Measurements from ENCODE around the gene COP1. TPM values are rescaled to one million over a fixed set of nuclear protein-coding genes. Genes with fewer than 3 reads are reported as not detected.

The COP1 gene
- total and polyA plus RNA-seq, 2 of the 13 experiments (the other 11 are each of a cell fraction or from before 2014, with no cell fraction given), result 20.5 to 51.3 TPM

- TF ChIP-seq, protein P1, sequence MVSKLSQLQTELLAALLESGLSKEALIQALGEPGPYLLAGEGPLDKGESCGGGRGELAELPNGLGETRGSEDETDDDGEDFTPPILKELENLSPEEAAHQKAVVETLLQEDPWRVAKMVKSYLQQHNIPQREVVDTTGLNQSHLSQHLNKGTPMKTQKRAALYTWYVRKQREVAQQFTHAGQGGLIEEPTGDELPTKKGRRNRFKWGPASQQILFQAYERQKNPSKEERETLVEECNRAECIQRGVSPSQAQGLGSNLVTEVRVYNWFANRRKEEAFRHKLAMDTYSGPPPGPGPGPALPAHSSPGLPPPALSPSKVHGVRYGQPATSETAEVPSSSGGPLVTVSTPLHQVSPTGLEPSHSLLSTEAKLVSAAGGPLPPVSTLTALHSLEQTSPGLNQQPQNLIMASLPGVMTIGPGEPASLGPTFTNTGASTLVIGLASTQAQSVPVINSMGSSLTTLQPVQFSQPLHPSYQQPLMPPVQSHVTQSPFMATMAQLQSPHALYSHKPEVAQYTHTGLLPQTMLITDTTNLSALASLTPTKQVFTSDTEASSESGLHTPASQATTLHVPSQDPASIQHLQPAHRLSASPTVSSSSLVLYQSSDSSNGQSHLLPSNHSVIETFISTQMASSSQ (IDR thresholded peaks at IDR 0.05; ENCODE audit: low read depth), result peak; percentile 94
- TF ChIP-seq, protein P1 (CRISPR knock-in tag; IDR thresholded peaks at IDR 0.05; ENCODE audit: borderline replicate concordance), result peak; percentile 95
- TF ChIP-seq RCOR2 (CRISPR knock-in tag; IDR thresholded peaks at IDR 0.05) (peak; percentile 39; the same call in 1 of the 2 replicates), SMAD3 (CRISPR knock-in tag; IDR thresholded peaks at IDR 0.05) (no peak), ZSCAN25 (CRISPR knock-in tag; IDR thresholded peaks at IDR 0.05) (no peak), TOE1 (CRISPR knock-in tag; IDR thresholded peaks at IDR 0.05) (no peak), TAF1 (CRISPR knock-in tag; IDR thresholded peaks at IDR 0.05) (no peak), DMAP1 (CRISPR knock-in tag; IDR thresholded peaks at IDR 0.05) (no peak), HMGA1 (CRISPR knock-in tag; conservative IDR thresholded peaks at IDR 0.05) (no peak)
- TF ChIP-seq, protein P2, sequence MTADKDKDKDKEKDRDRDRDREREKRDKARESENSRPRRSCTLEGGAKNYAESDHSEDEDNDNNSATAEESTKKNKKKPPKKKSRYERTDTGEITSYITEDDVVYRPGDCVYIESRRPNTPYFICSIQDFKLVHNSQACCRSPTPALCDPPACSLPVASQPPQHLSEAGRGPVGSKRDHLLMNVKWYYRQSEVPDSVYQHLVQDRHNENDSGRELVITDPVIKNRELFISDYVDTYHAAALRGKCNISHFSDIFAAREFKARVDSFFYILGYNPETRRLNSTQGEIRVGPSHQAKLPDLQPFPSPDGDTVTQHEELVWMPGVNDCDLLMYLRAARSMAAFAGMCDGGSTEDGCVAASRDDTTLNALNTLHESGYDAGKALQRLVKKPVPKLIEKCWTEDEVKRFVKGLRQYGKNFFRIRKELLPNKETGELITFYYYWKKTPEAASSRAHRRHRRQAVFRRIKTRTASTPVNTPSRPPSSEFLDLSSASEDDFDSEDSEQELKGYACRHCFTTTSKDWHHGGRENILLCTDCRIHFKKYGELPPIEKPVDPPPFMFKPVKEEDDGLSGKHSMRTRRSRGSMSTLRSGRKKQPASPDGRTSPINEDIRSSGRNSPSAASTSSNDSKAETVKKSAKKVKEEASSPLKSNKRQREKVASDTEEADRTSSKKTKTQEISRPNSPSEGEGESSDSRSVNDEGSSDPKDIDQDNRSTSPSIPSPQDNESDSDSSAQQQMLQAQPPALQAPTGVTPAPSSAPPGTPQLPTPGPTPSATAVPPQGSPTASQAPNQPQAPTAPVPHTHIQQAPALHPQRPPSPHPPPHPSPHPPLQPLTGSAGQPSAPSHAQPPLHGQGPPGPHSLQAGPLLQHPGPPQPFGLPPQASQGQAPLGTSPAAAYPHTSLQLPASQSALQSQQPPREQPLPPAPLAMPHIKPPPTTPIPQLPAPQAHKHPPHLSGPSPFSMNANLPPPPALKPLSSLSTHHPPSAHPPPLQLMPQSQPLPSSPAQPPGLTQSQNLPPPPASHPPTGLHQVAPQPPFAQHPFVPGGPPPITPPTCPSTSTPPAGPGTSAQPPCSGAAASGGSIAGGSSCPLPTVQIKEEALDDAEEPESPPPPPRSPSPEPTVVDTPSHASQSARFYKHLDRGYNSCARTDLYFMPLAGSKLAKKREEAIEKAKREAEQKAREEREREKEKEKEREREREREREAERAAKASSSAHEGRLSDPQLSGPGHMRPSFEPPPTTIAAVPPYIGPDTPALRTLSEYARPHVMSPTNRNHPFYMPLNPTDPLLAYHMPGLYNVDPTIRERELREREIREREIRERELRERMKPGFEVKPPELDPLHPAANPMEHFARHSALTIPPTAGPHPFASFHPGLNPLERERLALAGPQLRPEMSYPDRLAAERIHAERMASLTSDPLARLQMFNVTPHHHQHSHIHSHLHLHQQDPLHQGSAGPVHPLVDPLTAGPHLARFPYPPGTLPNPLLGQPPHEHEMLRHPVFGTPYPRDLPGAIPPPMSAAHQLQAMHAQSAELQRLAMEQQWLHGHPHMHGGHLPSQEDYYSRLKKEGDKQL (CRISPR knock-in tag; IDR thresholded peaks at IDR 0.05; ENCODE audit: low read depth), result no peak
- TF ChIP-seq, protein P3, sequence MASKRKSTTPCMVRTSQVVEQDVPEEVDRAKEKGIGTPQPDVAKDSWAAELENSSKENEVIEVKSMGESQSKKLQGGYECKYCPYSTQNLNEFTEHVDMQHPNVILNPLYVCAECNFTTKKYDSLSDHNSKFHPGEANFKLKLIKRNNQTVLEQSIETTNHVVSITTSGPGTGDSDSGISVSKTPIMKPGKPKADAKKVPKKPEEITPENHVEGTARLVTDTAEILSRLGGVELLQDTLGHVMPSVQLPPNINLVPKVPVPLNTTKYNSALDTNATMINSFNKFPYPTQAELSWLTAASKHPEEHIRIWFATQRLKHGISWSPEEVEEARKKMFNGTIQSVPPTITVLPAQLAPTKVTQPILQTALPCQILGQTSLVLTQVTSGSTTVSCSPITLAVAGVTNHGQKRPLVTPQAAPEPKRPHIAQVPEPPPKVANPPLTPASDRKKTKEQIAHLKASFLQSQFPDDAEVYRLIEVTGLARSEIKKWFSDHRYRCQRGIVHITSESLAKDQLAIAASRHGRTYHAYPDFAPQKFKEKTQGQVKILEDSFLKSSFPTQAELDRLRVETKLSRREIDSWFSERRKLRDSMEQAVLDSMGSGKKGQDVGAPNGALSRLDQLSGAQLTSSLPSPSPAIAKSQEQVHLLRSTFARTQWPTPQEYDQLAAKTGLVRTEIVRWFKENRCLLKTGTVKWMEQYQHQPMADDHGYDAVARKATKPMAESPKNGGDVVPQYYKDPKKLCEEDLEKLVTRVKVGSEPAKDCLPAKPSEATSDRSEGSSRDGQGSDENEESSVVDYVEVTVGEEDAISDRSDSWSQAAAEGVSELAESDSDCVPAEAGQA (IDR thresholded peaks at IDR 0.05; ENCODE audit: low read depth), result peak; percentile 67; the same call in 1 of the 2 replicates
- TF ChIP-seq, protein P3 (CRISPR knock-in tag; IDR thresholded peaks at IDR 0.05; ENCODE audit: borderline replicate concordance), result no peak
- TF ChIP-seq, protein P4, sequence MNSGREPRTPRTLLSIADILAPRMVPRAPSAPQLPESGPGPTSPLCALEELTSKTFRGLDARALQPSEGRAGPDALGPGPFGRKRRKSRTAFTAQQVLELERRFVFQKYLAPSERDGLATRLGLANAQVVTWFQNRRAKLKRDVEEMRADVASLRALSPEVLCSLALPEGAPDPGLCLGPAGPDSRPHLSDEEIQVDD (CRISPR knock-in tag; IDR thresholded peaks at IDR 0.05; ENCODE audit: borderline replicate concordance), result no peak
Observed at GRCh38 chr1:176149939-176150807, 56.9 kb downstream of the COP1 start (continued).

All from HepG2 (cell line).